HG03135 (cell line): ENCODE results near the gene MTARC1.

Source experiments
- ATAC-seq: cut with Tn5 transposase; IDR thresholded peaks from one replicate; pipeline ENCODE4 v1.9.1; 2021; ENCODE audit warnings: mild to moderate bottlenecking, moderate library complexity; ENCODE audit not compliant: unreplicated experiment

The MTARC1 gene

GRCh38 chr1:220827445-220828178 is 40.9 kb downstream of the MTARC1 start:
- ATAC-seq: no peak

GRCh38 chr1:220828179-220828490 is 41.4 kb downstream of the MTARC1 start:
- ATAC-seq: no peak

GRCh38 chr1:220828950-220829586 is 42.4 kb downstream of the MTARC1 start:
- no peak for ATAC-seq

- ATAC-seq: no peak
These were observed 46.7 kb downstream of the MTARC1 start for GRCh38 chr1:220833436-220833835.

GRCh38 chr1:220834155-220834870 is 47.6 kb downstream of the MTARC1 start:
- no peak for ATAC-seq
